ENCODE measurements around the gene PEAR1.

DNA sequence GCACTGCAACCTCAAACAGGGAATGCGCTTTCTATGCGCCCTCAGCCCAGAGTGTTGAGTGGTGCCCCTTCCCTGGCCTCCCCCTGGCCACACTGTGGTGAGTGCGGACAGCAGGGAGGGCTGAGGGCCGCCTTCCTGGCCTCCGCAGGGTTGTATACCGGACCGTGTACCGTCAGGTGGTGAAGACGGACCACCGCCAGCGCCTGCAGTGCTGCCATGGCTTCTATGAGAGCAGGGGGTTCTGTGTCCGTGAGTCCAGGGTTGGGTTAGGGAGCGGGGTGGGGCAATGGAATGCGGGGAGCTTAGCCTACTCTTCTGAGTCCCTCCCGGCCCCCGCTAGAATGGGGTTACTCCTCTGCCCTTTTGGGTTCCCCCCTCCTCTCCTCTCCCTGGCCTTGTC is 11.7 kb downstream of the PEAR1 start:
- TF ChIP-seq, protein P1, sequence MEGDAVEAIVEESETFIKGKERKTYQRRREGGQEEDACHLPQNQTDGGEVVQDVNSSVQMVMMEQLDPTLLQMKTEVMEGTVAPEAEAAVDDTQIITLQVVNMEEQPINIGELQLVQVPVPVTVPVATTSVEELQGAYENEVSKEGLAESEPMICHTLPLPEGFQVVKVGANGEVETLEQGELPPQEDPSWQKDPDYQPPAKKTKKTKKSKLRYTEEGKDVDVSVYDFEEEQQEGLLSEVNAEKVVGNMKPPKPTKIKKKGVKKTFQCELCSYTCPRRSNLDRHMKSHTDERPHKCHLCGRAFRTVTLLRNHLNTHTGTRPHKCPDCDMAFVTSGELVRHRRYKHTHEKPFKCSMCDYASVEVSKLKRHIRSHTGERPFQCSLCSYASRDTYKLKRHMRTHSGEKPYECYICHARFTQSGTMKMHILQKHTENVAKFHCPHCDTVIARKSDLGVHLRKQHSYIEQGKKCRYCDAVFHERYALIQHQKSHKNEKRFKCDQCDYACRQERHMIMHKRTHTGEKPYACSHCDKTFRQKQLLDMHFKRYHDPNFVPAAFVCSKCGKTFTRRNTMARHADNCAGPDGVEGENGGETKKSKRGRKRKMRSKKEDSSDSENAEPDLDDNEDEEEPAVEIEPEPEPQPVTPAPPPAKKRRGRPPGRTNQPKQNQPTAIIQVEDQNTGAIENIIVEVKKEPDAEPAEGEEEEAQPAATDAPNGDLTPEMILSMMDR (IDR thresholded peaks at IDR 0.05; ENCODE audit: borderline replicate concordance, extremely low read depth, low read length, poor library complexity, severe bottlenecking), result no peak
- TF ChIP-seq EZH2 (IDR thresholded peaks at IDR 0.05; ENCODE audit: borderline replicate concordance, low read depth, low read length, severe bottlenecking), result no peak
